ENCODE data around the gene PLEKHB2. TPM values are rescaled to one million over a fixed set of nuclear protein-coding genes. Genes with fewer than 3 reads are reported as not detected.

Gene PLEKHB2
- total and polyA plus RNA-seq, 9 of the 15 experiments (the other 6 are each of a cell fraction or from before 2014, with no cell fraction given): 41.3 to 71.5 (median 50.2) TPM

GRCh38 chr2:131103165-131103564 lies 2.0 kb upstream of the PLEKHB2 start:
- DNase-seq (ENCODE audit: extremely low read depth in 1 of 4, low spot score in 3 of 4): no peak
- Histone ChIP-seq H3K9me1 (ENCODE audit: control insufficient read depth, insufficient read depth, low read length) (no peaks in the 10 kb centered on the region), H3K4me2 (ENCODE audit: insufficient read depth, low read length) (no peak overlapping the region), H3K9ac (ENCODE audit: insufficient read depth in 1 of 2, low read depth in 2 of 2, low read length in 2 of 2) (no peak overlapping the region), H2AFZ (ENCODE audit: low read depth, low read length) (peak overlapping the region; percentile 58; the same call in 1 of the 2 replicates), H3K4me3 (no peak overlapping the region), H3K27me3 (ENCODE audit: control insufficient read depth in 2 of 2, insufficient read depth in 2 of 2, low read length in 2 of 2) (no peaks in the 10 kb centered on the region), H4K20me1 (replicated peaks; ENCODE audit: control insufficient read depth, insufficient read depth, low read length) (peaks cover 9% of the 10 kb centered on the region), H3K27ac (ENCODE audit: extremely low read depth, low read depth, low read length) (no peak overlapping the region), H3K9me3 (replicated peaks; ENCODE audit: control insufficient read depth, insufficient read depth, low read depth, low read length) (no peaks in the 10 kb centered on the region), H3K4me1 (replicated peaks in 1 of 2; ENCODE audit: control insufficient read depth in 2 of 2, insufficient read depth in 2 of 2, low read length in 2 of 2) (peaks cover 10 to 24% of the 10 kb centered on the region in 2 experiments; a peak in 4 of 5 replicates), H3K36me3 (ENCODE audit: control insufficient read depth, insufficient read depth, low read length) (peaks cover 9% of the 10 kb centered on the region; the same call in 2 of the 3 replicates), H3K79me2 (ENCODE audit: control insufficient read depth, insufficient read depth, low read length) (peaks cover 31% of the 10 kb centered on the region)
- 70% methylated on average over 2 of the region's 2 CpGs for WGBS (ENCODE audit: insufficient coverage, low coverage, missing lambda C conversion rate)
- no peak for TF ChIP-seq ZBTB40 (IDR thresholded peaks at IDR 0.05)
- no peak for TF ChIP-seq ZBTB40 (CRISPR knock-in tag; IDR thresholded peaks at IDR 0.05)
- no peak for TF ChIP-seq ZNF583 (CRISPR knock-in tag; IDR thresholded peaks at IDR 0.05)
- no peak for TF ChIP-seq RHOXF2B (CRISPR knock-in tag; conservative IDR thresholded peaks at IDR 0.05)
- TF ChIP-seq U2AF2 (optimal IDR thresholded peaks at IDR 0.05; ENCODE audit: low read depth, low read length): no peak
- no peak for TF ChIP-seq ATF1 (CRISPR knock-in tag; IDR thresholded peaks at IDR 0.05)
- no peak for TF ChIP-seq ATF1 (tag; IDR thresholded peaks at IDR 0.05)
- TF ChIP-seq KDM4B (IDR thresholded peaks at IDR 0.05; ENCODE audit: borderline replicate concordance in 2 of 2, low read depth in 1 of 2): no peak
- intact Hi-C loops (cut with micrococcal nuclease) (no loop called here), in situ Hi-C loops (cut with MboI) (no loop called here)
- ATAC-seq: no peak
- ChIA-PET POLR2A (interaction anchor here (0.7 to 4.4 kb wide), 2 partner anchors 10 to 16 kb away, joined by 4 to 35 read pairs; partner anchors contain the start of gene FAM168B), CTCF (ENCODE audit: low intra/inter-chr PET ratio) (no interaction called here)
- no TSS peak for BruUV-seq (replicated peaks)
- FAIRE-seq: no peak
